Stimulated activated CD4-positive, alpha-beta T cell treated with anti-CD3 and anti-CD28 coated beads, Interleukin-2, amount 100 ng/mL, for 4 hours (primary cell): ENCODE measurements around the gene UBE3A.
"Not testable (repeated sequence)": the region's sequence is repeated elsewhere in the genome, so short reads cannot be mapped to it uniquely, and the experiment has no call there.

Experiments used
- DNase-seq: peaks from one replicate; pipeline ENCODE4 v3.0.0-alpha.2; 2020; ENCODE audit warnings: low read depth

UBE3A gene

GRCh38 chr15:25438601-25439368 lies at the start of gene UBE3A:
TSS of gene UBE3A (minus strand) at chr15:25439024. CDS start at chr15:25409107, 29,917 bp downstream.
- peak; percentile 77 for DNase-seq

DNA sequence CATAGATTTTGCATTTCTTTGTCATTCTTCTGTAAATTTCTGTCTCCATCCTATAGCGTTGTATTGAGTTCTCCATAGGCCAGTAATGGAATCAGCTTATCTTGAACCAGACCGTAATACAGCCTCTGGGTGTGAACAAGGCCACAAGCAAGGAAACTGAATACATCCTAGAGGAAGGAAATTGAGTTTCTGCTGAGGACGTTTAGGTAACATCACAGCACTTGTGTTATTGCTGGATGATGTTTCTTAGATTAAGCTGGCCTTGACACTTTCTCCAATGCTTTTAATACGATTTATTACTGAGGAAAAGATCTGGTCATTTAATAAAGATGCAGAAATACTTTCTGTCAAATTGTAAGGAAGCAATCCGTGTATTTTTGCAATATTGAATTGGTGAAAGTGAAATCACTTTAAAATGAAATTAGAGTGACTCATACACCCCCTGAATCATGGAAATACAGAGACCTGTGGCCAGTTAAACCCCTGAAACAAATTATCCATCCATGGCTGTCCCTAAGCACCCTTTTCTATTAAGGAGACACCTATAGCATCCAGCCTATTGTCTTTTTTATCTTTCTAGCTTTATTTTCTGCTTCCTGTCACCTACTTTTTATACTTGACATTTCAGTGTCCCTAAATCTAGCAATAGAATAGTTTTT lies 48.5 kb upstream of the UBE3A start:
- DNase-seq: no peak

DNA sequence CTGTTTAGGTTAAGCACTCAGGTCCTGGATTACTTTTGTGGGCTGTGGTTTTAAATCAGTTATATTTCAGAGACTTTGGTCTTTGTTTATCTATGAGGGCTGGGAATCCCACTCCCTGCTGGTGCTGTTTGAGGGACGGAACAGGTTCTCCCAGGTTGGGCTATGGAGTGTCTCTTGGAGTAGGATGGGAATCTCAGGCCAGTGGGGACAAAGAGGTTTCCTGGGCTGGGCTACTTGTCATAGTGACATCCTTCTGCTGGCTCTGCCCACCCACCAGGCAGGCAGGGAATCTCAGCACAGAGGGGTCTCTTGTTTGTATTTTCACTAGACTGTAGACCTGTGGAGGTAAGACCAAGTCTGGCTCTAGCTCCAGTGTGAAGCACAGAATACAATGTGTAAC lies 47.2 kb upstream of the UBE3A start:
- no peak for DNase-seq

GRCh38 chr15:25481208-25481859 lies 42.5 kb upstream of the UBE3A start:
- no peak for DNase-seq

GRCh38 chr15:25478313-25478712 lies 39.5 kb upstream of the UBE3A start:
- DNase-seq: no peak

- no peak for DNase-seq
These were observed 39.0 kb upstream of the UBE3A start for GRCh38 chr15:25477816-25478215.

DNA sequence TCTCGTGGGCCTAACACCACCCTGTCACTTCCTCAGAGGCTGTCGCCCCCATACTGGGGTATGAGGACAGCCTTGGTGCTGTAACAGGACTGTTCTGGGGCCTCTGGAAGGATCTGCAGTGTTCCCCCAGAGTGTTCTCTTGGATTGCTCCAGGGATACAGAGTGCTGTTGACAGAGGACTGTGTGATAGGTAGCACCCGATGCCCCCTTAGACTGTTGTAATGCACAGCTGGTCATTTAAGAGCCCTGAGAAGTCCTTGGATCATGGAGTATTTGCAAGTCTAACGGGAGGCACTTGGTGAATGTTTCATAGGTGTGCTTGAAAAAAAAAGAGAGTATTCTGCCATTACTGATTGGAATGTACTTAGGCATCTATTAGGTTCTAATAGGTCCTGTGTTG lies 35.4 kb upstream of the UBE3A start:
- no peak for DNase-seq

- no peak for DNase-seq
These were observed 31.4 kb upstream of the UBE3A start for GRCh38 chr15:25470230-25470629.

GRCh38 chr15:25469377-25469776 lies 30.6 kb upstream of the UBE3A start:
- DNase-seq: no peak

DNA sequence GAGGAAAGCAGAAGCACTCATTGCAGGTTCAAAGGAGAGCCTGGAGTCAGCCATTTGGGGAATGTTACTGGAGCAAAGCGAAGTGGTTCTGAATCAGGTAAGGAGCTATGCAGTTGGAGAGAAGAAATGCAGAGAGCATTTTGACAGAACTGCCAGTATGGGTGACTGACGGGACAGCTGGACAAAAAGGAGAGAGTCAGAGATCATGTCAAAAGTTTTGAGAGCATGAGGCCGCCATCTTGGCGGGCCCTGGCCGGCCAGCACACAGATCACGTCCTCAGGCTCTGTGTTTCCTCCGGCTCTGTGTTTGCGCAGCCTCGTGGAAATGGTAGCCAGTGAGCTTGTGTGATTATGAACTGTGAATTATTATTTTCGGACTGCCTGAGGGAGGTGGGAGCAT lies 29.8 kb upstream of the UBE3A start:
- DNase-seq: no peak

GRCh38 chr15:25465835-25466234 lies 27.0 kb upstream of the UBE3A start:
- DNase-seq: no peak

DNA sequence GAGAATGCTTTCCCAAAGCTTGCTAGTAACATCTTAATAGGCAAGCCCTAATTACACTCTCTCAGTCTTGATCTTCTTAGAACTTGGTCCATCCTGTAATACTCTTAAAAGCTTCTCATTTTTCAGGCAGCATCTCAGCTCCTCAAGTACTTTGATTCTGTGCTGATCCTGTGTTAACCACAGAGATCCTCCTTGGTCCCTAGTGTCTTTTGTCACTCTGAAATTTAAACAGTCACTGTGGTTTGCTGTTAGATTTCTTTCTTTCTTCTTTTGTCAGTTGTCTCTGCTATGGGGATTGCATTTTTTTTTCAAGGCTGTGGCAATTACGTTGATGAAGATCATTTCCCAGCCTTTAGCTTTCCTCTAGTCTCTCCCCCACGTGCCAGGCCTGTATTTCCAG lies 26.0 kb upstream of the UBE3A start:
- no peak for DNase-seq

DNA sequence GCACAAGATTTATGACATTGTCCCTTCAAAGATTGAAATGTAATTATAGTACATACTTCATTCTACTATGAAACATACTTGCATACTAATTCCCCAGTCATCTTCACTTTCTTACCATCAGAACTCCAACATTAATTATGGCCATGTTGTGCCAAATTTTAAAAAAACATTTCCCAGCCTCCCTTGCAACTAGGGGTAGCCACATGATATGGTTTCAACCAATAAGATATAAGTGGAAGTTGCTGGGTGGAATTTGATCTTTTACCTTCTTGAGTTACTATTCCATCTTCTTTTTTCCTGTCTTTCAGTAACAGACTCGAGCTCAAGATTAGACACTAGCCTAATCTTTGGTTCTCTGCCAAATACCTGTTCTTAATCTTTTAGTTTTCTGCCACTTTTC lies 25.6 kb upstream of the UBE3A start:
- DNase-seq: no peak

- no peak for DNase-seq
These were observed 17.4 kb upstream of the UBE3A start for GRCh38 chr15:25456196-25456595.

DNA sequence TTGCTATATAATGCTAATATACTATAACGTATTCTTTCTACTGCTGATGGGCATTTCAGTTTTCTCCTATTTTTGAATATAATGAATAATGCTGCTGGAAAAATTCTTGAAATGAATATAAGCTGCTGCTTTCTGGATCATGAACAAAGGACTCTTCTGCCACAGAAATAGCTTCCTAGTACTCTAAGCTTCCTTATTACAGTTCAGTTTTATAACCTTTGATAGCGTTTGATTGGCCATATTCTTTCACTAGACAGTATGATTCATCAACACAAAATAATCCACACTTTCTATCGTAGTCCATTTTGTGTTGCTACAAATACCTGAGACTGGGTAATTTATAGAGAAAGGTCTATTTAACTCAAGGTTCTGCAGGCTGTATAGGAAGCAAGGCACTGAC lies 16.4 kb upstream of the UBE3A start:
- no peak for DNase-seq

DNA sequence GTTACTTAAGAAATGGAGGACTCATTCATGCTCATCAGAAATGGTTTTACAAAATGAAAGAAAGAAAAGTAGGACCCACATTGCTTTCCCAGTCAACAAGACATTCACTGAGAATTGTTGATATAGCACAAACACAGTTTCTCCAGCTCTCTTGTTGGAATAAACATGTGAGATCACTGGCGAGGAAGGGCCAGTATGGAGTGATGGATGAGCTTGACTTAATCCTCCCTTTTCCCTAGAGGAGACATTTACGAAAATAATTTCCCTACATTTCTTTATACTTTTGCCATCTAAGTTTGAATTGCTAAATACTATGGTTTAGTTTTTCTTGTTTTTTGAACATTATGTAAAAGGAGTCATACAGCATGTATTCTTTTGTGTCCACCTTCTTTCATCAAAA lies 15.9 kb upstream of the UBE3A start:
- DNase-seq: no peak

DNA sequence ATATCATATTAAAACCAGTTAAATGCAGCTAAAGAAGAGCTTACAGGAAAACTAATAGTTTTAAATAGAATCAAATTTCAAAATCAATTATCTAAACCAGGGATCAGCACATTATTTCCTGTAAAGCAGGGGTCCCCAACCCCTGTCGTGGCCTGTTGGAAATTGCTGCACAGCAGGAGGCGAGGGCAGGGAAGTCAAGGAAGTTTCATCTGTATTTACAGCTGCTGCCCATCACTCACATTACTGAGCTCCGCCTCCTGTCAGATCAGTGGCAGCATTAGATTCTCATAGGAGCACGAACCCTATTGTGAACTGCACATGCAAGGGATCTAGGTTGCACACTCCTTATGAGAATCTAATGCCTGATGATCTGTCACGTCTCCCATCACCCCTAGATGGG lies 14.4 kb upstream of the UBE3A start:
- DNase-seq: not testable (repeated sequence)

DNA sequence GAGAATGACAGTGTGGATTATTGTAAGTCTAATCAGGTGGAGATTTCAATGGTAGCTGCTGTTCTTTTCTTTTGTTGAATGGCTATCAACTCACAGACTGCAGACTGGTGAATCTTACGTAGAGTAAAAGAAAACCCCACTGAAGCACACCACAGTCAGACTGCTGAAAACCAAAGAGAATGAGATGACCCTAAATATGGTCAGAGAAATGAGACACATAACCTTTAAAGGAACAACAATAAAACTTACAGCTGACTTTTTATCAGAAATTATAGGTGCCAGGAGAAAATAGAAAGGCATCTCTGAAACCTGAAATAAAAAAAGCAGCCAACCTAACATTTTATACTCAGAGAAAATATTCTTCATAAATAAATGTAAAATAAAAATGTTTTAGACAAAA lies 12.7 kb upstream of the UBE3A start:
- no peak for DNase-seq

DNA sequence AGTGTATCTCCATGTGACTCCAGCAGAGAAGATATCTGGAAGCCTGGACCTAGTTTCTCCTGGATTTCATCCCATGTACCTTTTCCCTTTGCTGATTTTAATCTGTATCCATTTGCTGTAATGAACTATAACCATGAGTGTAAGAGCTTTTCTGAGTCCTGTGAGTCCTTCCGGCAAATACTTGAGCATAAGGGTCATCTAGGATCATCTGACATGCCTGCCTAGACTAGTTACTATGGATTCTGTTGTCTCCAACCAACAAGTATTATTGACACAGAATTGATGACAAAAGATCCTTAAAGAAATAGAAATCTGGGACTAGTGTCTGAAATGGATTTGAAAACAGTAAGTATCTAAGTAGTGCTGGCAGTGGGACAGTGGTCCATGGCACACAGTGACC lies 11.3 kb upstream of the UBE3A start:
- DNase-seq: no peak

- no peak for DNase-seq
These were observed 7.3 kb upstream of the UBE3A start for GRCh38 chr15:25446076-25446475.

DNA sequence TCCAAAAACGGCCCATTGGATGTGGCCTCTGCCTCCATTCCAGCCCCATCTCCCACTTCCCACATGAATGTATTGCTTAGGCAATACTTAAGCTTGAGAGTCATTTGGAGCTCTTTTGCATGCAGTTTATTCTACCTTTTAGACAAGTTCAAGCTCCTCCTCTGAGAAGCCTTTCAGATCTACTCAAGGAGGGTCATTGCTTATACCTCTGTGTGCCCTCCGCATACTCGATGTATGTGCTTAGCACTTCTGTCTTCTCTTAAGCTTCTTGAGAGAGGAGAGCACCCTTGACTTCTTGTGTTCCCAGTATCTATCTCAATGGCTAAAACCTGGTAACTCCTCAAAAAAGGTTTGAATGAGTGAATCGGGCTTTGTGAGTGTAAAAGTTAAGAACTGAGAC lies 6.6 kb upstream of the UBE3A start:
- DNase-seq: no peak

GRCh38 chr15:25441111-25441510 lies 2.3 kb upstream of the UBE3A start:
- DNase-seq: no peak

- no peak for DNase-seq
These were observed 579 bp upstream of the UBE3A start for GRCh38 chr15:25439369-25439836.
